Peyer's patch (tissue), 4 donors: ENCODE measurements around the gene ABCD2.

ENCODE experiments used
- POLR2A ChIP-seq, 2 donors: fragments of 450-650 bp; IDR thresholded peaks; one replicate each; pipeline ENCODE4 v1.5.1; 2017; ENCODE audit warnings: antibody characterized with exemption in 2 of 2, mild to moderate bottlenecking in 2 of 2, moderate library complexity in 2 of 2
- TF ChIP-seq, protein P1 (sequence below), 6 experiments: fragments of 450-650 bp in 4 of 6; fragments of 200-600 bp in 2 of 6; sonication (generic) in 1 of 6; IDR thresholded peaks; one replicate each; pipeline ENCODE4 v1.5.1; 2017 to 2019; ENCODE audit warnings: antibody characterized with exemption in 6 of 6, mild to moderate bottlenecking in 3 of 6, moderate library complexity in 1 of 6

DNA sequence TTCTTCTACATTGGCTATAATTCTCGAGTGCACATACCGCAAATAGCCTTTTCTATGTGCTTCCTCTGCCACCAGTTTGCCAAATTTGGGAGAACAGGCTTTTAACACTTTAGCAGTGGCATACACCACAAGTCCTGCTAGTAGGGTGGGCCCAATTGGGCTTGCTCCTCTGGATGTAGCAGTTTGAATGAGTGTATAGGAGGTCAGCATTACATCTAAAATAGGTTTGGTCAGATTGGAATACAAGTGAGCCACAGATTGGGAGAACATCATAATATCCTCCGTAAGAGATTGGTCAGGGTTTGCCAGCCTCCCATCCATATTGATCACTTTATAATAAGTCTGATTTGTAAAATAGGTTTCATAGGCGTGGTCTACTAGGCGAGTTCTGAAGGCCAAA lies 902 bp downstream of the ABCD2 start:
- TF ChIP-seq, protein P1, sequence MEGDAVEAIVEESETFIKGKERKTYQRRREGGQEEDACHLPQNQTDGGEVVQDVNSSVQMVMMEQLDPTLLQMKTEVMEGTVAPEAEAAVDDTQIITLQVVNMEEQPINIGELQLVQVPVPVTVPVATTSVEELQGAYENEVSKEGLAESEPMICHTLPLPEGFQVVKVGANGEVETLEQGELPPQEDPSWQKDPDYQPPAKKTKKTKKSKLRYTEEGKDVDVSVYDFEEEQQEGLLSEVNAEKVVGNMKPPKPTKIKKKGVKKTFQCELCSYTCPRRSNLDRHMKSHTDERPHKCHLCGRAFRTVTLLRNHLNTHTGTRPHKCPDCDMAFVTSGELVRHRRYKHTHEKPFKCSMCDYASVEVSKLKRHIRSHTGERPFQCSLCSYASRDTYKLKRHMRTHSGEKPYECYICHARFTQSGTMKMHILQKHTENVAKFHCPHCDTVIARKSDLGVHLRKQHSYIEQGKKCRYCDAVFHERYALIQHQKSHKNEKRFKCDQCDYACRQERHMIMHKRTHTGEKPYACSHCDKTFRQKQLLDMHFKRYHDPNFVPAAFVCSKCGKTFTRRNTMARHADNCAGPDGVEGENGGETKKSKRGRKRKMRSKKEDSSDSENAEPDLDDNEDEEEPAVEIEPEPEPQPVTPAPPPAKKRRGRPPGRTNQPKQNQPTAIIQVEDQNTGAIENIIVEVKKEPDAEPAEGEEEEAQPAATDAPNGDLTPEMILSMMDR (IDR thresholded peaks at IDR 0.05): no peak
- TF ChIP-seq POLR2A (IDR thresholded peaks at IDR 0.05): no peak
